ENCODE results near the gene MAGOHB. TPM values are rescaled to one million over a fixed set of nuclear protein-coding genes. Genes with fewer than 3 reads are reported as not detected.

MAGOHB gene
- total and polyA plus RNA-seq, 2 of the 4 experiments (the other 2 are of a cell fraction) = 6.3 to 20.3 TPM

- ChIA-PET POLR2A (ENCODE audit: unreplicated experiment) (interaction anchor here (0.7 kb wide), 1 partner anchor 23 kb away, joined by 3 read pairs; no protein-coding TSS in a partner anchor), CTCF (interaction anchor here (0.6 kb wide), 1 partner anchor 1299 kb away, joined by 3 read pairs; no protein-coding TSS in a partner anchor)
- H2AK9ac ChIP-seq (replicated peaks; ENCODE audit: low read depth, low read length, poor library complexity) = no peak overlapping the region
- H2BK20ac ChIP-seq (ENCODE audit: low read depth, low read length) = no peak overlapping the region
- no peak overlapping the region for H3K9ac ChIP-seq (ENCODE audit: low read depth, low read length)
- ATAC-seq (ENCODE audit: low read depth) = no peak
- H3K27ac ChIP-seq (ENCODE audit: insufficient read depth, low read length) = no peak overlapping the region
- intact Hi-C loops (cut with micrococcal nuclease) (no loop called here), in situ Hi-C loops (cut with MboI; ENCODE audit: low sequenced_read_pairs) (no loop called here), dilution Hi-C loops (cut with HindIII; ENCODE audit: low sequenced_read_pairs, unreplicated experiment) (no loop called here)
- H2BK5ac ChIP-seq (ENCODE audit: low read depth, low read length, poor library complexity, severe bottlenecking) = no peak overlapping the region
- no peak overlapping the region for H3K56ac ChIP-seq (ENCODE audit: extremely low read depth, insufficient read depth, low read length)
- H4K8ac ChIP-seq (ENCODE audit: low read depth in 2 of 2, low read length in 2 of 2) = no peak overlapping the region
- no peak overlapping the region for H3K4me3 ChIP-seq (ENCODE audit: insufficient read depth, low read depth, low read length)
- no peaks in the 10 kb centered on the region for H3K27me3 ChIP-seq (ENCODE audit: control insufficient read depth, insufficient read depth, low read length)
- H2AK5ac ChIP-seq (ENCODE audit: low read depth, low read length) = no peak overlapping the region
- no peaks in the 10 kb centered on the region for H4K20me1 ChIP-seq (ENCODE audit: insufficient read depth, low read length)
- DNase-seq = no peak
- H4K91ac ChIP-seq (ENCODE audit: insufficient read depth, low read depth, low read length) = no peak overlapping the region
- no peak overlapping the region for H4K5ac ChIP-seq (ENCODE audit: low read depth, low read length)
- no peaks in the 10 kb centered on the region for H3K79me1 ChIP-seq (ENCODE audit: low read depth in 1 of 2, low read length in 2 of 2)
- no TSS peak for BruUV-seq (replicated peaks)
- H3K4me2 ChIP-seq (ENCODE audit: low read depth, low read length) = no peak overlapping the region
- no peak overlapping the region for H2AFZ ChIP-seq (replicated peaks; ENCODE audit: low read length, poor library complexity)
- no peaks in the 10 kb centered on the region for H3K9me1 ChIP-seq (ENCODE audit: insufficient read depth, low read length)
- no peak overlapping the region for H3K14ac ChIP-seq (replicated peaks; ENCODE audit: low read depth, low read length)
- no peaks in the 10 kb centered on the region for H3K4me1 ChIP-seq (ENCODE audit: control insufficient read depth, insufficient read depth, low read length)
- TF ChIP-seq MAFK (IDR thresholded peaks at IDR 0.05; ENCODE audit: low read depth, low read length) (no peak), SMC3 (IDR thresholded peaks at IDR 0.05; ENCODE audit: low read depth, low read length) (no peak), NFE2L2 (IDR thresholded peaks at IDR 0.05; ENCODE audit: low read depth, low read length) (no peak), USF2 (IDR thresholded peaks at IDR 0.05; ENCODE audit: low read depth, low read length) (no peak), POLR2A (IDR thresholded peaks at IDR 0.05; ENCODE audit: low read depth, low read length) (no peak), MAZ (IDR thresholded peaks at IDR 0.05; ENCODE audit: borderline replicate concordance, low read depth, low read length) (no peak), CTCF (conservative IDR thresholded peaks at IDR 0.05; ENCODE audit: low read depth, low read length) (no peak), FOS (IDR thresholded peaks at IDR 0.05; ENCODE audit: low read depth, low read length) (no peak), BHLHE40 (IDR thresholded peaks at IDR 0.05; ENCODE audit: low read depth, low read length) (no peak), MXI1 (IDR thresholded peaks at IDR 0.05; ENCODE audit: borderline replicate concordance, low read depth, low read length) (no peak)
- no peaks in the 10 kb centered on the region for H3K36me3 ChIP-seq (ENCODE audit: control insufficient read depth, insufficient read depth, low read length)
- WGBS, 2 experiments (ENCODE audit: extremely low coverage in 2 of 2, insufficient read length in 1 of 2) = no CpG with 5 or more reads among the region's 2 CpGs
- no peak overlapping the region for H3K18ac ChIP-seq (ENCODE audit: low read depth, low read length)
- no peak overlapping the region for H3K23ac ChIP-seq (ENCODE audit: low read depth, low read length)
- no peak overlapping the region for H2BK120ac ChIP-seq (ENCODE audit: low read depth, low read length)
- no peak overlapping the region for H3K4ac ChIP-seq (ENCODE audit: low read depth, low read length)
- no peak overlapping the region for H2BK15ac ChIP-seq (ENCODE audit: low read depth, low read length)
- no peaks in the 10 kb centered on the region; the same call in 1 of the 2 replicates for H3K9me3 ChIP-seq (ENCODE audit: control insufficient read depth, insufficient read depth, low read length)
Observed at GRCh38 chr12:10574307-10574706, 39.1 kb downstream of the MAGOHB start.
